ENCODE measurements around the gene KRTAP19-4.
"Not testable (repeated sequence)": the region's sequence is repeated elsewhere in the genome, so short reads cannot be mapped to it uniquely, and the experiment has no call there.

KRTAP19-4 gene, protein sequence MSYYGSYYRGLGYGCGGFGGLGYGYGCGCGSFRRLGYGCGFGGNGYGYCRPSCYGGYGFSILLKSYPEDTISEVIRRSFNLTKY

GRCh38 chr21:30497065-30497464 lies at the start of gene KRTAP19-4:
KRTAP19-4 (minus strand) TSS chr21:30497165; CDS start chr21:30497110, 55 bp downstream.
- TF ChIP-seq, protein P1, sequence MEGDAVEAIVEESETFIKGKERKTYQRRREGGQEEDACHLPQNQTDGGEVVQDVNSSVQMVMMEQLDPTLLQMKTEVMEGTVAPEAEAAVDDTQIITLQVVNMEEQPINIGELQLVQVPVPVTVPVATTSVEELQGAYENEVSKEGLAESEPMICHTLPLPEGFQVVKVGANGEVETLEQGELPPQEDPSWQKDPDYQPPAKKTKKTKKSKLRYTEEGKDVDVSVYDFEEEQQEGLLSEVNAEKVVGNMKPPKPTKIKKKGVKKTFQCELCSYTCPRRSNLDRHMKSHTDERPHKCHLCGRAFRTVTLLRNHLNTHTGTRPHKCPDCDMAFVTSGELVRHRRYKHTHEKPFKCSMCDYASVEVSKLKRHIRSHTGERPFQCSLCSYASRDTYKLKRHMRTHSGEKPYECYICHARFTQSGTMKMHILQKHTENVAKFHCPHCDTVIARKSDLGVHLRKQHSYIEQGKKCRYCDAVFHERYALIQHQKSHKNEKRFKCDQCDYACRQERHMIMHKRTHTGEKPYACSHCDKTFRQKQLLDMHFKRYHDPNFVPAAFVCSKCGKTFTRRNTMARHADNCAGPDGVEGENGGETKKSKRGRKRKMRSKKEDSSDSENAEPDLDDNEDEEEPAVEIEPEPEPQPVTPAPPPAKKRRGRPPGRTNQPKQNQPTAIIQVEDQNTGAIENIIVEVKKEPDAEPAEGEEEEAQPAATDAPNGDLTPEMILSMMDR (conservative IDR thresholded peaks at IDR 0.05) = no peak
- no peak within 1 kb of the TSS for H3K27ac ChIP-seq

DNA sequence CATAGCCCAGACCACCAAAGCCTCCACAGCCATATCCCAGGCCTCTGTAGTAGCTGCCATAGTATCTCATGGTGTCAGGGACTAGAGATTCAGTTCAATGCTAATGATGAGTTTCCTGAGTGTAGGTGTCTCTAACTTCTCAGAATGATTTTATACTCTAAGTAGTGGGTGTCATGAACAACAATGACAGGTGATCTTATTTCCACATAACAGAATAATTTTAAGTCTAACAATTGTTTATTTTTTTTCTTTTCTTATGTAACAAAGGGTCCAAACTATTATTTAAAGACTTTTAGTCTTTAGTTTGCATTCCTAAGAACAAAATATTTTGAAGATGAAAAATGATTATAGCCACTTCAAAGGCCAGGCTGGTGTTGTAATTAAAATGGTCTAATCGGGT lies 44.8 kb upstream of the KRTAP19-4 start, which contains the start of gene KRTAP19-6:
TSS of gene KRTAP19-6 (minus strand) at position 101 of the 400 bp plus-strand sequence. CDS start at position 70, 31 bp downstream.
- TF ChIP-seq, protein P1 (conservative IDR thresholded peaks at IDR 0.05) = no peak
- H3K27ac ChIP-seq = no peak within 1 kb of the TSS

DNA sequence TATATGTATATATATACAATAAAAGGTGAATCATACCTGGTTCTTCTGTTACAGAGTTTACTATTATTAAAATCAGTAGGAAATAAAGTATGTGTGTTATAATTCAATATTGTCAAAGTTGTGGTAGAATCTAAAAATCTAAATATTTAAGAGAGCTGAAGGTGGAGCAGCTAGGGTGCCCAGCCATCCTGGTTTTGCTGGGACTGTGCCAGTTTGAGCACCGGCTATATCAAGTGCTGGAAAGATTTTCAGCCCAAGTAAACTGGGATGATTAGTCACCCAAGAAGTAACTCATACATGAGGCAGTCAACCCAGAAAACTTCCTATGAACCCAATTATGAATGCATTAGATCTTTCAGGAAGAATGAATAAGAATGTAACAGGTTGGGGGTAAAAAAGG lies 21.9 kb upstream of the KRTAP19-4 start:
- TF ChIP-seq, protein P1 (conservative IDR thresholded peaks at IDR 0.05) = no peak
- H3K27ac ChIP-seq = no peak overlapping the region

DNA sequence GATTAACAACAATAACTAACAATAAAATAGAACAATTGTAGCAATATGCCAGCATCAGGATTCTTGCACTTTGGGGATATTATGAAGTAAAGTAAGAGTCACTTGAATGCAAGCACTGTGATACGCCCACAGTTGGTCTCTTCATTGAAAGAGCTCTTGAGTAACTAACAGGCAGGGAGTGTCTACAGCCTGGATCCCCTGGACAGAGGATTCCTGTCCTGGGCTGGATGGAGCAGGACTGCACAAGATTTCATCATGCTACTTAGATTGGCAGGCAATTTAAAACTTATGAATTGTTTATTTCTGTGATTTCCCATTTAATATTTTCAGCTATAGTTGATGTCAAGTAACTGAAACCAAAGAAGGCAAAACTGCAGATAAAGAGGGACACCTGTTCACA lies 18.7 kb upstream of the KRTAP19-4 start:
- TF ChIP-seq, protein P1 (conservative IDR thresholded peaks at IDR 0.05) = no peak

GRCh38 chr21:30505621-30506205 lies 8.7 kb upstream of the KRTAP19-4 start:
- not testable (repeated sequence) for H3K27ac ChIP-seq
- TF ChIP-seq, protein P1 (conservative IDR thresholded peaks at IDR 0.05) = peak; percentile 95

More for the DNA sequence above, 18.7 kb upstream of the KRTAP19-4 start:
- H3K27ac ChIP-seq = no peak overlapping the region

DNA sequence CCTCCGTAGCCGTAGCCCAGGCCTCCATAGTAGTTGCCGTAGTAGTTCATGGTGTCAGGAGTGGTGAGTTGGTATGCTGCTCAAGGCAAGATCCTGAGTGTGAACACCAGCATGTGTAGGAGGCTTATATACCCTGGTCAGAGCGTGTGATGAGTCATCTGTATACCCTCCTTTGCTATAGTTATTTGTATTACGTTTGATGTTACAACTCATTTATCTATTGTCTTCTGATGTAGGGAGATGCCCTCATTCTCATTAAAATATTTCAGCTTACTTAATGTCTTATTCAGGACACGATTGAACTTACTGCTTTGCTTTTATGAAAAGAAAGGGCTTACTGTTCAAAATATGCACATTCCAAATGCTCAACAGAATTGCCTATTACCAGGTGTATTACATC lies 5.1 kb upstream of the KRTAP19-4 start, which contains the start of gene KRTAP19-5:
TSS of gene KRTAP19-5 (minus strand) at position 101 of the 400 bp plus-strand sequence. CDS start at position 50, 51 bp downstream.
- TF ChIP-seq, protein P1 (conservative IDR thresholded peaks at IDR 0.05) = no peak
- no peak within 1 kb of the TSS for H3K27ac ChIP-seq

DNA sequence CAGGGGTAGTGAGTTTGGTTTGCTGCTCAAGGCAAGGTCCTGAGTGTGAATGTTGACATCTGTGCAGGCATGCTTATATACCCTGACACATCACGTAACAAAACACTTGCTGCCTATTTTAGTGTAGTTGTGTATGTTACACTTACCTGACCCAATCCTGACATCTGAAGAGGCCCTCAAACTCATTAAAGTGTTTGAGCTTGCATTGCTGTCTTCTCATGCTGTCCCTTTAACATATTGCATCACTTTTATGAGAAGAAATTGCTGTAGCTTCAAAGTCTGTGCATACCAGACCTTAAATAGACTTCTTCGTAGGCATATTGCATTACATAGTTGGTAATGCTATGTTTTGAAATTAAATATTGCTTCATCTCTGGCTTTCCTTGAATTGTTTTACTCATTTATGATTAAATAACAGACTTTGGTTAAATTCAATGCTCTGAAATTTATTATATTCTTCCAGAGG lies 5.0 kb downstream of the KRTAP19-4 start, which contains the start of gene KRTAP19-3:
TSS of gene KRTAP19-3 (minus strand) at position 51 of the 466 bp plus-strand sequence. CDS start 56 bp downstream, outside the sequence.
- TF ChIP-seq, protein P1 (conservative IDR thresholded peaks at IDR 0.05) = no peak

More for the DNA sequence above, 5.0 kb downstream of the KRTAP19-4 start, which contains the start of gene KRTAP19-3:
- H3K27ac ChIP-seq = no peak within 1 kb of the TSS

All from VCaP (cell line).